ENCODE measurements around the gene USP36.

The USP36 gene

GRCh38 chr17:78819402-78819801 is 21.2 kb downstream of the USP36 start:
- in situ Hi-C loops (cut with MboI; ENCODE audit: low sequenced_read_pairs), result no loop called here

- in situ Hi-C loops (cut with MboI; ENCODE audit: low sequenced_read_pairs), result no loop called here
Measured at GRCh38 chr17:78818932-78819331, 21.7 kb downstream of the USP36 start.

GRCh38 chr17:78818152-78818846 is 22.3 kb downstream of the USP36 start:
- in situ Hi-C loops (cut with MboI; ENCODE audit: low sequenced_read_pairs), result no loop called here

- in situ Hi-C loops (cut with MboI; ENCODE audit: low sequenced_read_pairs), result no loop called here
Measured at GRCh38 chr17:78817123-78817522, 23.5 kb downstream of the USP36 start.

DNA sequence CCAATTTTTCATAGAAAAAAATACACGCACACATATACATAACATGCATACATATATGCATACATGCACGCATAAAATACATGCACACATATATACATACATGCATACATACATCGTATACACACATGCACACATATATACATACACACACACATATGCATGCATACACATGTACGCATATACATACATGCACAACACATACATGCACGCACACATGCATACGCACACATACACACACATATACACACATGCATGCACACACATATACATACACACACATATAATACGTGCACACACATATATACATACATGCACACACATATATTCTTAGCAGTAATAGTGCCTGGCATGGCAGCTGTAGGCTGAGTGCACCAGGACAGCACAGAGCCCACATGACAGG is 24.9 kb downstream of the USP36 start:
- in situ Hi-C loops (cut with MboI; ENCODE audit: low sequenced_read_pairs), result no loop called here

DNA sequence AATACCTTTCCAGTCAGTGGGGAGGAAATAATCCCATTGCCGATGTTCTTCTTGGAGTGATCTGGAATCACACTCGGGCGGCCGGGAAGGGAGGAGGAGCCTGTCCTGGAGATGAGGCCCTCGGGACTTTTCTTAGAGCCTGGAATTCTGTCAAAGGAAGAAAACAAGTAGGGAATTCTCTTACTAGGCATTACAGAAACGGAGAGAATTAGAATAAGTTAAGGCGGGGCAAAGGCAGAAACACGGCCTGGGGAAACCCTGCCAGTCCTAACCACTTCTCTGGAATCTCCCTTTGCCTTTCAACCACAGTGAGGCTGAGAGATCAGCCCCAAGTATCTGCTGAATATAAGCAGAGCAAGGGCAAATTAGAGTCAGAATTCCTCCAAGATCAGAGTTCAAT is 27.8 kb downstream of the USP36 start:
- in situ Hi-C loops (cut with MboI; ENCODE audit: low sequenced_read_pairs), result no loop called here

DNA sequence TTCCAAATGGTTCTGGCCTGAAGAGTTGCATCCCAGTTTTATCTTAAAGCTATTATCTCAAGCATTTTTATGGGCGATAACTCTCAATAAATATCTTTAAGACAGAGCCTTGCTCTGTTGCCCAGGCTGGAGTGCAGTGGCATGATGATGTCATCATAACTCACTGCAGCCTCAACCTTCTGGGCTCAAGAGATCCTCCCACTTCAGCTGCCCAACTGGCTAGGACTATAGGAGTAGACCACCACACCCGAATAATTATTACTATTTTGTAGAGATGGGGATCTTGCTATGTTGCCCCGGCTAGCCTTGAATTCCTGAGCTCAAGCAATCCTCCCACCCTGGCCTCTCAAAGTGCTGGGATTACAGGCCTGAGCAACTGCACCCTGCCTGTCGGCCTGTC is 32.5 kb downstream of the USP36 start:
- in situ Hi-C loops (cut with MboI; ENCODE audit: low sequenced_read_pairs), result no loop called here

GRCh38 chr17:78806451-78806850 is 34.2 kb downstream of the USP36 start:
- in situ Hi-C loops (cut with MboI; ENCODE audit: low sequenced_read_pairs), result no loop called here

DNA sequence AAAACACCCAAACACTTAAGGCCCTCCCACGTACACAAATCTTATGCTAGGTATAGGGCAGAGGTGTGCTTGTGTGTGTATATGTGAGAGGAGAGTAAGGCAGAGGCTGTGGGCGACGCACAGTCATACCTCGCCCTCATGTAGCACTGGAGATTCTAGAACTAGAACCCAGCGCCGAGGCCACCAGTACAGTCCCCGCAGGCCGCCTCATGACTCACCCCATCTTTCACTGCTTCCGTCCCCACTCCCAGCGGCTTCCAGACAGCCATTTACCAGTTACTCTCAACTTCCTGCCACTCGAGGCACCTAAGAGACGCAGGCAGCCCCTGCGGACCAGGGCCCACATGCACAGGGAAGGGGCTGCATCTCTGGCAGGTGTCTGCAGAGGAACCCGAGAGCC is 35.3 kb downstream of the USP36 start:
- in situ Hi-C loops (cut with MboI; ENCODE audit: low sequenced_read_pairs), result no loop called here

DNA sequence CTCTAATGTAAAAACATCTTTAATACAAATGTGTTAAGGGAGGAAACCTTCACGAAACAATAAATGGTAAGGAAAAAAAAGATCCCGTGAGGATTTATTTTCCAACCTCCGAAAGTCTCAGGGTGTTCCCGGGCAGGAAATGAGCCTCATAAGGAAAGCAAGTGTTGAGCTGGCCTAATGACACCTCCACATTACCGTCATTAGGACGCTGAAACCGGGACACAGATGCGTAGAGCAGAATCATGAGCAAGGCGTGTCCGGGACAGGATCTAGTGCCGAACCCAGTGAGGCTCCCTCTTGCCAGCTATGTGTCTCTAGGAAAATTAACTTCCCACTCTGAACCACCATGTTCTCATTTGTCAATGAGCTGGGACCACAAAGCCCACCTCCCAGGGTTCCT is 35.8 kb downstream of the USP36 start:
- in situ Hi-C loops (cut with MboI; ENCODE audit: low sequenced_read_pairs), result no loop called here

- in situ Hi-C loops (cut with MboI; ENCODE audit: low sequenced_read_pairs), result no loop called here
Measured at GRCh38 chr17:78803186-78803845, 37.3 kb downstream of the USP36 start.

GRCh38 chr17:78802459-78802858 is 38.2 kb downstream of the USP36 start:
- in situ Hi-C loops (cut with MboI; ENCODE audit: low sequenced_read_pairs), result no loop called here

DNA sequence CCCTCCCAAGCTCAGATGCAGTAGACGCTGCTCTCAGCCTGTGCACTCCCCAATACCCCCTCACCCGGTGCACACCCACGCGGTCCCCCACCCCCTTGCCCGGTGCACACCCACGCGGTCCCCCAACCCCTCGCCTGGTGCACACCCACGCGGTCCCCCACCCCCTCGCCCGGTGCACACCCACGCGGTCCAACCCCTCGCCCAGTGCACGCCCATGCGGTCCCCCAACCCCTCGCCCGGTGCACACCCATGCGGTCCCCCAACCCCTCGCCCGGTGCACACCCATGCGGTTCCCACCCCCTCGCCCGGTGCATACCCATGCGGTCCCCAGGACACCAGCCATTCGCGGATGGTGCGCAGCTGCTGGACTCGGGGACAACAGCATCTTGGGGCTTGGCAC is 38.6 kb downstream of the USP36 start:
- in situ Hi-C loops (cut with MboI; ENCODE audit: low sequenced_read_pairs), result no loop called here

- in situ Hi-C loops (cut with MboI; ENCODE audit: low sequenced_read_pairs), result no loop called here
Measured at GRCh38 chr17:78800132-78800931, 40.3 kb downstream of the USP36 start.

- in situ Hi-C loops (cut with MboI; ENCODE audit: low sequenced_read_pairs), result no loop called here
Measured at GRCh38 chr17:78798695-78799559, 41.7 kb downstream of the USP36 start.

DNA sequence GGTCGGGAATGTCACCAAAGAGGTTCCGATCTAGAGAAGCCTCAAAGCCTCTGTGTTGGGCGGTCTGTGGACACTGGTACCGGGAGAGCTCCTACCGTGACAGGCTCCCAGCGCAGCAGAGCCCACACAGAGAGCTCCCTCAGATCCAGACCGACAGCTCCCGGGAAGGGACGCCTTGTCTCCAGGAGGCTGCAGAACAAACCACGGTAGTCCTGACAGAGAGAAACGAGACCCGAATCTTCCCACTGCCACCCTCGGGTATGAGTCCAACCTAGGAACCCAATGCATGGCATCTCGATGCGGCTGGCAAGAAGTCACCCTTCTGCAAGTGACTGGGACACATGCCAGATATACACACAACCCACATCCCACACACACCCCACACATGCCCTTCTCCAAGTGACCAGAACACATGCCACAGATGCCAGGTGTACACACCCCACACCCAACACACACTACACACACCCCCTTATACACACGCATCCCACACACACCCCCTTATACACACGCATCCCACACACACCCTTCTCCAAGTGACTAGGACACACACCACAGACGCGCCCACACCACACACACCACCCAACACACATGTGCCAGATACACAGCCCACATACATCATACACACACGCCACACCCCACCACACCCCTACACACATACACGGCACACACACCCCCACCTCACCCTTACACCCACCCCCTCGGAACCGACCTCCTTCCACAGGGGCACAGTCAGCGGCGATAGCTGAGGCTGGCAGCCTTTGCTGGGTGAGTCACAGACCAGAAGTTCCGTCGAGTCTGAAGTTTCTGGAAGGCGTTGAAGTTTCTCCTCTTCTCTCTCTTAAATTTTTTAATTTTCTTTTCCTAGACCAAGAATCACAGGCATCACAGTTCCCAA is 42.7 kb downstream of the USP36 start:
- in situ Hi-C loops (cut with MboI; ENCODE audit: low sequenced_read_pairs), result no loop called here

- in situ Hi-C loops (cut with MboI; ENCODE audit: low sequenced_read_pairs), result no loop called here
Measured at GRCh38 chr17:78797213-78797612, 43.4 kb downstream of the USP36 start.

DNA sequence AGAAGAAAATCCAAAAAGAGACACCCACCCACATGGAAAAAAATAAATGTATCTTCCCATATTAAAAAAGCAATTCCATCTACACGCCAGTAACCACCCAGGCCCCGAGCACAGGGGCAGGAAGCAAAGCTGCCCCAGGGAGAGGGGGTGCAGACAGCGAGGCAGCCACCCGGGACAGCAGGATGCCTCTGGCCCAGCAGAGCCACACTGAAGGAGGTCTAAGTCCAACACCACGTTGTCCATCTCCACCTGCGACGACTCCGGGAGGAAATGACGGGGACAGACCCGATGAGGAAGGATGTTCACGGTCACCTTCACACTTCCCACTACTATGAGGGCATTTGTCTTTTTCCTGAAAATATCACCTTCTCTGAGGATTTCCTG is 44.1 kb downstream of the USP36 start:
- in situ Hi-C loops (cut with MboI; ENCODE audit: low sequenced_read_pairs), result no loop called here

DNA sequence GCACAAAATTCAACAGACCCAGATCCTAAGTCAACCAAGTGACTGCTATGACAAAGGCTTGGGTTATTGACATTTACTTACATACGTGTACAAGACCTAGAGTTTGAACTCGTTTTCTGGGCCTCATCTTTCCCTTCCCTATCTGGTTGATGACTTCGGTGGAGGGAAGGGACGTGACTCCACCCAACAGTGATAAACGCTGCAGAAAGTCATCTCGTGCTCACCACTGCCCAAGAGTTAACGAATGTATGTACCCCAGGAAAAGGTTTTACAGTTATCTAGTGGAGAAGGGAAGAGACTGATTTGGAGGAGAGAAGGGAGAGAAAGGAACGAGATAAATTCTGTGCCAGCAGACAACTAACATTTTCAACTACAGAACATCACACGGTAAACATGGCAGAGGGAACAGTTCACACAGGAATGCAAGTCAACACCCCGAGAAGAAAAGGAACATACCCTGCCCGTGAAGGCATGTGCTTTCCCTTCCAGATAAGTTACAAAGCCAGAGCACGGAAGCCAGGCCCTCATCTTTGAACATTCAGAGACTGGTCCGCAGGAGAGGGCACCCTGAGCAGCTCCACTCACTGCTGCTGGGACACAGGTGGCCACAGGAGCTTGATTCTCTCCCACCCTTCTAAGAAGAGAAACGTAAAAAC is 44.6 kb downstream of the USP36 start:
- in situ Hi-C loops (cut with MboI; ENCODE audit: low sequenced_read_pairs), result no loop called here

Measured in HL-60/S4 treated with retinoic acid at 250 ng/mL for 4 days and 3 days (cell line).